Measurements from ENCODE around the gene FNDC5.

FNDC5 gene

DNA sequence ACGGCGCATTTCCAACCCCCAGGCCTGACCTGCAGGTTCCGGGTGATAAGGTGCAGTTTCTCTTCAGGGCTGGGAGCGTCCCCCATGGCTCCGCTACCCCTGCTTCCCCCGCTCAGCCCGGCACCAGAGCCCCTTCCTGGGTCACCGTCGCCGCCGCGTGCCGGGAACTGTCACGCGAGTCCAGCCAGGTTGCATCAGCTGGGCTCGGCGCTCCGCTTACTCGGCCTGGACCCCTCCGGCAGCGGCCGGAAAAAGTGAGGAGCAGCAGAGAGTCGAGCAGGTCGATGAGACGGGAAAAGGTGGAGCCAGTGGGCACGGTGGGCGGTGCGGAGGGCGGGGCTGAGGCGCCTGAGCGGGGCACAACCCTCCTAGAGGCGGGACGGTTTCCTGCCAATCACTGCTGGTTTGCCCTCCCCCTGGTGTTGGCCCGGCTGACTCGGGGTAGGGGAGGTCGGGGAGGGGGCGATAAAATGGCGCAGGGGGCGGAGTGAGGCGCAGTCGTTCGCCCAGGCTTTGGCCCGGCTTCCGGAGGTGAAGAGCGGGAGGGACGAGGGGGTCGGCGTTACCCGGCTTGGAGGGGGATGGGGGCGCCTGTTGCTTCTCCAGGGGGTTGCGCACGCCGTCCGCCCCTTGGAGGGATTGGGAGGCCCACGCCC is 53.4 kb downstream of the FNDC5 start, which contains the start of the genes S100PBP and YARS1:
Gene S100PBP (plus strand): TSS at position 495 of the 656 bp plus-strand sequence. CDS start 8,447 bp downstream, outside the sequence.
Gene YARS1 (minus strand): TSS at position 200 of the 656 bp plus-strand sequence. CDS start 114 bp downstream, at position 86.
- Histone ChIP-seq H3K27ac (ENCODE audit: low read depth, low read length) (peak within 1 kb of the TSS; percentile 92), H3K9ac (ENCODE audit: low read length in 5 of 5) (peak within 1 kb of the TSS; percentile 71 to 99 (median 97)), H3K36me3 (ENCODE audit: control insufficient read depth in 5 of 5, insufficient read depth in 5 of 5, low read length in 5 of 5) (no peaks in the 10 kb centered on the region), H3K4me3 (ENCODE audit: low read depth in 1 of 5, low read length in 5 of 5) (peak within 1 kb of the TSS; percentile 83 to 97 (median 92)), H3K9me3 (ENCODE audit: control insufficient read depth in 5 of 5, low read length in 5 of 5) (no peaks in the 10 kb centered on the region), H3K4me1 (ENCODE audit: control insufficient read depth in 5 of 5, insufficient read depth in 5 of 5, low read length in 5 of 5) (peaks cover 7 to 35% (median 33%) of the 10 kb centered on the region in 5 donors), H3K27me3 (ENCODE audit: control insufficient read depth in 5 of 5, insufficient read depth in 4 of 5, low read length in 5 of 5) (no peaks in the 10 kb centered on the region)

- Histone ChIP-seq H3K36me3 (ENCODE audit: control insufficient read depth in 5 of 5, insufficient read depth in 5 of 5, low read length in 5 of 5) (no peaks in the 10 kb centered on the region), H3K27me3 (ENCODE audit: control insufficient read depth in 5 of 5, insufficient read depth in 4 of 5, low read length in 5 of 5) (no peaks in the 10 kb centered on the region), H3K9me3 (ENCODE audit: control insufficient read depth in 5 of 5, low read length in 5 of 5) (no peaks in the 10 kb centered on the region), H3K27ac (ENCODE audit: low read depth, low read length) (peak overlapping the region; percentile 92), H3K9ac (ENCODE audit: low read length in 5 of 5) (peak overlapping the region; percentile 60 to 98 (median 90)), H3K4me1 (ENCODE audit: control insufficient read depth in 5 of 5, insufficient read depth in 5 of 5, low read length in 5 of 5) (peaks cover 7 to 35% (median 33%) of the 10 kb centered on the region in 5 donors), H3K4me3 (ENCODE audit: low read depth in 1 of 5, low read length in 5 of 5) (peak overlapping the region; percentile 83 to 97 (median 92))
These were observed 54.0 kb downstream of the FNDC5 start for GRCh38 chr1:32816676-32817158.

- Histone ChIP-seq H3K4me3 (ENCODE audit: low read depth in 1 of 5, low read length in 5 of 5) (no peak overlapping the region), H3K27me3 (ENCODE audit: control insufficient read depth in 5 of 5, insufficient read depth in 4 of 5, low read length in 5 of 5) (no peaks in the 10 kb centered on the region), H3K36me3 (ENCODE audit: control insufficient read depth in 5 of 5, insufficient read depth in 5 of 5, low read length in 5 of 5) (peaks cover 0 to 20% (median 17%) of the 10 kb centered on the region in 5 donors), H3K27ac (ENCODE audit: low read depth, low read length) (no peak overlapping the region), H3K4me1 (ENCODE audit: control insufficient read depth in 5 of 5, insufficient read depth in 5 of 5, low read length in 5 of 5) (peaks cover 7 to 34% (median 33%) of the 10 kb centered on the region in 5 donors), H3K9ac (ENCODE audit: low read length in 5 of 5) (no peak overlapping the region), H3K9me3 (ENCODE audit: control insufficient read depth in 5 of 5, low read length in 5 of 5) (no peaks in the 10 kb centered on the region)
These were observed 56.6 kb downstream of the FNDC5 start for GRCh38 chr1:32813941-32814739.
